ENCODE results near the gene KIF5C.

- TF ChIP-seq EZH2 (IDR thresholded peaks at IDR 0.05) (no peak), POLR2AphosphoS5 (IDR thresholded peaks at IDR 0.05; ENCODE audit: borderline replicate concordance, low read depth, low read length) (no peak), FOXP2 (optimal IDR thresholded peaks at IDR 0.05; ENCODE audit: control extremely low read depth, extremely low read length, insufficient read depth) (no peak)
Measured at GRCh38 chr2:148832637-148833036, 42.4 kb upstream of the KIF5C start.

All from SK-N-MC (cell line).